Endothelial cell of umbilical vein (primary cell): ENCODE results near the gene CD33. TPM values are rescaled to one million over a fixed set of nuclear protein-coding genes. Genes with fewer than 3 reads are reported as not detected.

Experiments
- BruUV-seq: library from RNA; stranded (reverse); fragments of 400-500 nt; replicated peaks from 2 replicates; lab custom pipeline; 2021; lab: Mats Ljungman, UMichigan
- CTCF ChIA-PET: fragments of 300-600, 350-600 bp; sonication (Branson Sonifier 250); formaldehyde crosslinking; loops from one replicate; lab custom pipeline; 2021; ENCODE audit warnings: antibody characterized with exemption, inconsistent platforms; lab: Charles Lee
- POLR2A ChIA-PET: fragments of 300-600, 350-600 bp; sonication (Branson Sonifier 250); formaldehyde crosslinking; loops from one replicate; lab custom pipeline; 2021; ENCODE audit warnings: antibody characterized with exemption, inconsistent platforms; lab: Charles Lee
- DNase-seq: peaks from one replicate; pipeline ENCODE4 v3.0.0-alpha.2; 2011; ENCODE audit warnings: low read depth, low spot score
- FAIRE-seq: peaks from 2 replicates; lab custom pipeline; 2011; peaks lifted over from hg19 to GRCh38; lab: Jason Lieb, UNC
- H2AFZ ChIP-seq: 2 replicates; pipeline ENCODE4 v1.6.0; 2012; ENCODE audit warnings: low read depth, low read length, control low read depth, inconsistent platforms
- H3K27ac ChIP-seq: 2 replicates; pipeline ENCODE4 v1.5.1; 2011; ENCODE audit warnings: low read depth, mild to moderate bottlenecking, control low read depth, low read length, moderate library complexity; ENCODE audit not compliant: insufficient read depth
- H3K27me3 ChIP-seq, 2 experiments: 2 replicates each; pipeline versions ENCODE4 v1.6.0 to v1.6.1; 2011; ENCODE audit warnings: low read length in 2 of 2, mixed read lengths in 1 of 2; ENCODE audit not compliant: control insufficient read depth in 2 of 2, insufficient read depth in 2 of 2
- H3K36me3 ChIP-seq, 2 experiments: 2 replicates in 1 of 2; 3 replicates in 1 of 2; pipeline ENCODE4 v1.5.1; 2011; ENCODE audit warnings: low read length in 2 of 2, mild to moderate bottlenecking in 1 of 2, moderate library complexity in 1 of 2; ENCODE audit not compliant: control insufficient read depth in 2 of 2, insufficient read depth in 2 of 2; ENCODE audit errors: extremely low read depth in 1 of 2
- H3K4me1 ChIP-seq: 3 replicates; pipeline ENCODE4 v1.5.1; 2011; ENCODE audit warnings: mild to moderate bottlenecking, low read length; ENCODE audit not compliant: control insufficient read depth, insufficient read depth; ENCODE audit errors: extremely low read depth
- H3K4me2 ChIP-seq: 2 replicates; pipeline ENCODE4 v1.6.1; 2011; ENCODE audit warnings: low read length, control low read depth, mixed read lengths; ENCODE audit not compliant: insufficient read depth
- H3K4me3 ChIP-seq, 3 experiments: fragments of 200-600 bp in 1 of 3; sonication (generic), shearing (Covaris generic) in 1 of 3; replicated peaks in 1 of 3; 2 replicates each; pipeline ENCODE4 v1.5.1; 2011 to 2016; ENCODE audit warnings: control low read depth in 3 of 3, low read length in 3 of 3, mild to moderate bottlenecking in 2 of 3, inconsistent platforms in 1 of 3, low read depth in 1 of 3, moderate library complexity in 1 of 3; ENCODE audit not compliant: insufficient read depth in 1 of 3
- H3K79me2 ChIP-seq: 2 replicates; pipeline ENCODE4 v1.6.0; 2012; ENCODE audit warnings: low read length, inconsistent platforms; ENCODE audit not compliant: control insufficient read depth, insufficient read depth
- H3K9ac ChIP-seq: replicated peaks from 2 replicates; pipeline ENCODE3; 2011; ENCODE audit warnings: low read length, control low read depth; ENCODE audit not compliant: insufficient read depth; ENCODE audit errors: extremely low read depth
- H3K9me1 ChIP-seq: replicated peaks from 3 replicates; pipeline ENCODE4 v1.6.0; 2011; ENCODE audit warnings: mild to moderate bottlenecking, low read length; ENCODE audit not compliant: control insufficient read depth, insufficient read depth; ENCODE audit errors: extremely low read depth
- H3K9me3 ChIP-seq: replicated peaks from 2 replicates; pipeline ENCODE4 v1.5.1; 2012; ENCODE audit warnings: low read length, inconsistent platforms; ENCODE audit not compliant: control insufficient read depth, insufficient read depth
- H4K20me1 ChIP-seq: replicated peaks from 2 replicates; pipeline ENCODE3; 2011; ENCODE audit warnings: mild to moderate bottlenecking, low read length; ENCODE audit not compliant: control insufficient read depth, insufficient read depth; ENCODE audit errors: extremely low read depth
- EZH2 ChIP-seq: IDR thresholded peaks from 2 replicates; pipeline ENCODE4 v1.6.1; 2012; ENCODE audit warnings: borderline replicate concordance, low read depth, mild to moderate bottlenecking, moderate library complexity, low read length, inconsistent platforms; ENCODE audit not compliant: severe bottlenecking
- FOS ChIP-seq: IDR thresholded peaks from 2 replicates; pipeline ENCODE4 v1.6.1; 2011; ENCODE audit warnings: mild to moderate bottlenecking, low read length, moderate library complexity, borderline replicate concordance; ENCODE audit not compliant: insufficient read depth
- GATA2 ChIP-seq: IDR thresholded peaks from 2 replicates; pipeline ENCODE4 v1.7.0; 2011; ENCODE audit warnings: low read depth, mild to moderate bottlenecking, moderate library complexity, mixed read lengths, low read length; ENCODE audit not compliant: insufficient read length, insufficient read depth
- JUN ChIP-seq: IDR thresholded peaks from 2 replicates; pipeline ENCODE4 v1.6.1; 2011; ENCODE audit warnings: borderline replicate concordance, low read depth; ENCODE audit not compliant: insufficient read length, insufficient read depth
- MAX ChIP-seq: IDR thresholded peaks from 2 replicates; pipeline ENCODE4 v1.6.1; 2011; ENCODE audit not compliant: insufficient read depth, insufficient read length
- MYC ChIP-seq: IDR thresholded peaks from one replicate; pipeline ENCODE4 v1.6.1; 2011; ENCODE audit warnings: mild to moderate bottlenecking, low read depth, low read length
- POLR2A ChIP-seq: IDR thresholded peaks from 2 replicates; pipeline ENCODE4 v1.6.1; 2012; ENCODE audit warnings: low read depth, mild to moderate bottlenecking, control low read depth, low read length
- POLR2AphosphoS5 ChIP-seq: IDR thresholded peaks from 2 replicates; pipeline ENCODE4 v1.6.1; 2012; ENCODE audit warnings: low read depth, mild to moderate bottlenecking, control low read depth, low read length, moderate library complexity; ENCODE audit not compliant: insufficient read depth
- dilution Hi-C: fragments of 300-500 bp; cut with MboI; formaldehyde crosslinking; loops from one replicate; pipeline ENCODE4 v1.15.0; 2019; ENCODE audit warnings: low sequenced_read_pairs; ENCODE audit not compliant: extremely low pct_ligation_motif_present
- intact Hi-C: fragments of 100-400 bp; cut with micrococcal nuclease; formaldehyde crosslinking; loops from one replicate; pipeline ENCODE4 v1.10.0; 2022
- polyA plus RNA-seq, 4 experiments: library from polyadenylated mRNA; depleted of rRNA in 3 of 4; stranded (reverse) in 3 of 4; unstranded in 1 of 4; fragments of >200 nt; gene quantifications; 2 replicates each; pipeline versions ENCODE4 v1.2.1 to v1.2.3, GENCODE V29; 2011 to 2012; ENCODE audit warnings: missing spikeins in 1 of 4
- total RNA-seq: library from RNA; stranded (reverse); gene quantifications from 2 replicates; pipeline ENCODE4 v1.2.3, GENCODE V29; 2021
- TF ChIP-seq, protein P1 (sequence below), 2 donors: IDR thresholded peaks; 1 replicate in 1 of 2; 2 replicates in 1 of 2; pipeline ENCODE4 v1.5.1; 2011; ENCODE audit warnings: low read length in 2 of 2, mild to moderate bottlenecking in 2 of 2, moderate library complexity in 2 of 2, control low read depth in 1 of 2, inconsistent platforms in 1 of 2, low read depth in 1 of 2; ENCODE audit not compliant: insufficient read depth in 1 of 2; ENCODE audit errors: extremely low read depth in 1 of 2

The CD33 gene
- total and polyA plus RNA-seq, 2 donors (not counting 3 experiments of a cell fraction or from before 2014, with no cell fraction given): not detected

DNA sequence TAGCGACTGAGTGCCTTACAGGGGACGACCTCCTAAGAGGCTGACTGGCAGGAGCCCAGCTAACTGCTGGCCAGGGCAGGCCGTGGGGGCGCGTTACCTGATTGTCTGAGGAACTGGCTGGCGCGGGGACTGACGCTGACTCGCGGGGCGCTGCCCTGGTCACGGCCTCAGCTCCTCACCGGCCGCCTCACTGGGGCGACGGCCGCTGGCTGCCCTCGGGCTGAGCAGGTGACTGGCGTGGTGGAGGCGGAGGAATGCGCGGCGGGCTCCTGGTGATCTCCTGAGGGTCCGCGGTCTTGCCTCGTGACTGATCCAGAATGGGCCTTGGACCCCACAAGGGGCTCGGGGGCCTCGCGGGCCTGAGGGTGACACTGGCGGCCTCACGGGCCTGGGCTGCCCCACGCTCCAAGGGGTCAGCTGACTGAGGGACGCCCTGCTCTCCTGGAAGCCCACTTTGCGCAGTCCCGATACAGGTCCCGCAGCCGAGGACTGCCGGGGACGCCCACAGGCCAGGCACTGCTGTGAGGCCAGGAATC is 43.4 kb upstream of the CD33 start:
- no peaks in the 10 kb centered on the region for H3K9me3 ChIP-seq
- no peak overlapping the region for H2AFZ ChIP-seq
- POLR2A ChIA-PET: no interaction called here
- no peaks in the 10 kb centered on the region for H3K9me1 ChIP-seq
- H4K20me1 ChIP-seq: no peaks in the 10 kb centered on the region
- no peaks in the 10 kb centered on the region for H3K36me3 ChIP-seq
- dilution Hi-C loops: no loop called here
- no peak for TF ChIP-seq MYC
- no peak for TF ChIP-seq GATA2
- no peak for TF ChIP-seq POLR2A
- no peak for TF ChIP-seq EZH2
- no peak for TF ChIP-seq FOS
- TF ChIP-seq MAX: no peak
- H3K4me2 ChIP-seq: no peak overlapping the region
- H3K27me3 ChIP-seq: no peaks in the 10 kb centered on the region
- BruUV-seq: no TSS peak
- no peaks in the 10 kb centered on the region for H3K4me1 ChIP-seq
- CTCF ChIA-PET: no interaction called here
- intact Hi-C loops: no loop called here
- H3K4me3 ChIP-seq: no peak overlapping the region
- no peaks in the 10 kb centered on the region for H3K79me2 ChIP-seq
- FAIRE-seq (no peak), DNase-seq (no peak)
- no peak overlapping the region for H3K27ac ChIP-seq
- H3K9ac ChIP-seq: no peak overlapping the region

DNA sequence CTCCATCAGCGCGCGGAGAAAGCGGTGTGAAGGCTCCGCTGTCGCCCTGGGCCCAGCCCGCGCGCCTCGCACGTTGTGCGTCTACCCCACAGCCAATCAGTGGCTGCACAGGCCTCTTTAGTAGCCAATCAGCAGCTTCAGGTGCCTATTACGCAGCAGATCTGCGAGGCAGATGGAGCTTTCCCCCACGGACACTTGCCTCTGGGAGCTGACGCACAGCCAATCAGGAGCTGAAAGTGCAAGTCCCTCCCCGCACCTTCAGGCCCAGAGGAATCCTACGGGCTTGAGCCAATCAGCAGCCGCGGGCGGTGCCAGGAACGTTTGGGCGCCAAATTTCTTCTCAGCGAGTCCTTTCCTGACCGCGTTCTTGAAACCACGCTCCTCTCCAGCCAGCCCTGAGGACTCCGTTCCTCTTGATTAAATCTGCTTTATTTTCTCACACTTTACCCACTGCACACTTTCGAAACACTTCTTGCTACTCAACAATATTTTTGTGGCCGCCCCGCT is 42.9 kb upstream of the CD33 start:
- no peak overlapping the region for H2AFZ ChIP-seq
- H3K9me1 ChIP-seq: no peaks in the 10 kb centered on the region
- H3K27ac ChIP-seq: no peak overlapping the region
- no peak overlapping the region for H3K4me3 ChIP-seq
- TF ChIP-seq FOS (no peak), MAX (no peak), MYC (no peak), JUN (no peak), POLR2A (no peak), POLR2AphosphoS5 (no peak), GATA2 (no peak), EZH2 (no peak)
- TF ChIP-seq, protein P1, sequence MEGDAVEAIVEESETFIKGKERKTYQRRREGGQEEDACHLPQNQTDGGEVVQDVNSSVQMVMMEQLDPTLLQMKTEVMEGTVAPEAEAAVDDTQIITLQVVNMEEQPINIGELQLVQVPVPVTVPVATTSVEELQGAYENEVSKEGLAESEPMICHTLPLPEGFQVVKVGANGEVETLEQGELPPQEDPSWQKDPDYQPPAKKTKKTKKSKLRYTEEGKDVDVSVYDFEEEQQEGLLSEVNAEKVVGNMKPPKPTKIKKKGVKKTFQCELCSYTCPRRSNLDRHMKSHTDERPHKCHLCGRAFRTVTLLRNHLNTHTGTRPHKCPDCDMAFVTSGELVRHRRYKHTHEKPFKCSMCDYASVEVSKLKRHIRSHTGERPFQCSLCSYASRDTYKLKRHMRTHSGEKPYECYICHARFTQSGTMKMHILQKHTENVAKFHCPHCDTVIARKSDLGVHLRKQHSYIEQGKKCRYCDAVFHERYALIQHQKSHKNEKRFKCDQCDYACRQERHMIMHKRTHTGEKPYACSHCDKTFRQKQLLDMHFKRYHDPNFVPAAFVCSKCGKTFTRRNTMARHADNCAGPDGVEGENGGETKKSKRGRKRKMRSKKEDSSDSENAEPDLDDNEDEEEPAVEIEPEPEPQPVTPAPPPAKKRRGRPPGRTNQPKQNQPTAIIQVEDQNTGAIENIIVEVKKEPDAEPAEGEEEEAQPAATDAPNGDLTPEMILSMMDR (IDR thresholded peaks at IDR 0.05; ENCODE audit: extremely low read depth in 1 of 2, insufficient read depth in 1 of 2, low read depth in 1 of 2, low read length in 2 of 2): no peak
- no peaks in the 10 kb centered on the region for H3K4me1 ChIP-seq
- no peaks in the 10 kb centered on the region for H3K27me3 ChIP-seq
- FAIRE-seq (no peak), DNase-seq (no peak)
- H3K79me2 ChIP-seq: no peaks in the 10 kb centered on the region
- CTCF ChIA-PET: no interaction called here
- H4K20me1 ChIP-seq: no peaks in the 10 kb centered on the region
- POLR2A ChIA-PET: no interaction called here
- no peaks in the 10 kb centered on the region for H3K9me3 ChIP-seq
- intact Hi-C loops (no loop called here), dilution Hi-C loops (no loop called here)
- H3K9ac ChIP-seq: no peak overlapping the region
- no peaks in the 10 kb centered on the region for H3K36me3 ChIP-seq
- no peak overlapping the region for H3K4me2 ChIP-seq
- BruUV-seq: no TSS peak
